Astrocyte of the spinal cord (primary cell): ENCODE results near the gene MLH1.

Source experiments
- DNase-seq: peaks from one replicate; pipeline ENCODE4 v3.0.0; 2011; ENCODE audit warnings: low read depth, low spot score
- H3K4me3 ChIP-seq: 2 replicates; pipeline ENCODE4 v1.5.1; 2011; ENCODE audit warnings: low read depth, mild to moderate bottlenecking, low read length, moderate library complexity
- in situ Hi-C: cut with HindIII; loops from 2 replicates; pipeline ENCODE4 v1.10.0; 2017; ENCODE audit warnings: low sequenced_read_pairs
- TF ChIP-seq, protein P1 (sequence below): IDR thresholded peaks from 2 replicates; pipeline ENCODE4 v1.5.1; 2012; ENCODE audit warnings: low read depth, mild to moderate bottlenecking, low read length, inconsistent platforms

MLH1 gene

DNA sequence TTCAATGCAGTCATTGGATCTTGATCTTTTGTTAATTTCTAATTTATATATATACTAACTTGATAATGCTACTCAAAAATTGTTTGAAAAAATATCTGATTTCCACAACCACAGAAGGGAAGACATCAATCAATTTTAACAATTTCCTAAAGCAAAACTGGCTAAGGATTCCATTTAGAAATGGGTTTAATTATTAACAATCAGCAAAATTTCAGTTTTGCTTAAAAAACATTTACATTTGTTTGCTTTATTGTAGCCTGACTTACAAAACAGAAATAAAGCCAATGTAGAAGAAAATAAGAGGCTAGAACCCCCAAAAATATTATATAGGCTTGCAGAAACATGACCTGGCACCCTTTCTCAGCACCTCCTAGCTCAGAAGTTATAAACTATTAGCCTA lies 106.2 kb downstream of the MLH1 start:
- TF ChIP-seq, protein P1, sequence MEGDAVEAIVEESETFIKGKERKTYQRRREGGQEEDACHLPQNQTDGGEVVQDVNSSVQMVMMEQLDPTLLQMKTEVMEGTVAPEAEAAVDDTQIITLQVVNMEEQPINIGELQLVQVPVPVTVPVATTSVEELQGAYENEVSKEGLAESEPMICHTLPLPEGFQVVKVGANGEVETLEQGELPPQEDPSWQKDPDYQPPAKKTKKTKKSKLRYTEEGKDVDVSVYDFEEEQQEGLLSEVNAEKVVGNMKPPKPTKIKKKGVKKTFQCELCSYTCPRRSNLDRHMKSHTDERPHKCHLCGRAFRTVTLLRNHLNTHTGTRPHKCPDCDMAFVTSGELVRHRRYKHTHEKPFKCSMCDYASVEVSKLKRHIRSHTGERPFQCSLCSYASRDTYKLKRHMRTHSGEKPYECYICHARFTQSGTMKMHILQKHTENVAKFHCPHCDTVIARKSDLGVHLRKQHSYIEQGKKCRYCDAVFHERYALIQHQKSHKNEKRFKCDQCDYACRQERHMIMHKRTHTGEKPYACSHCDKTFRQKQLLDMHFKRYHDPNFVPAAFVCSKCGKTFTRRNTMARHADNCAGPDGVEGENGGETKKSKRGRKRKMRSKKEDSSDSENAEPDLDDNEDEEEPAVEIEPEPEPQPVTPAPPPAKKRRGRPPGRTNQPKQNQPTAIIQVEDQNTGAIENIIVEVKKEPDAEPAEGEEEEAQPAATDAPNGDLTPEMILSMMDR = no peak
- no peak for DNase-seq
- H3K4me3 ChIP-seq = no peak overlapping the region
- in situ Hi-C loops = no loop called here

- TF ChIP-seq, protein P1 = no peak
- H3K4me3 ChIP-seq = no peak overlapping the region
- in situ Hi-C loops = no loop called here
- DNase-seq = no peak
Observed at GRCh38 chr3:37100411-37100810, 107.1 kb downstream of the MLH1 start.
